Adrenal gland (tissue), 5 donors: ENCODE measurements around the gene CALCR.
"Not testable (repeated sequence)": the region's sequence is repeated elsewhere in the genome, so short reads cannot be mapped to it uniquely, and the experiment has no call there.

Experiments used
- CTCF ChIP-seq, 6 experiments: fragments of 450-650 bp in 4 of 6; fragments of 200-600 bp in 2 of 6; sonication (generic) in 1 of 6; IDR thresholded peaks; 1 replicate in 5 of 6; 2 replicates in 1 of 6; pipeline versions ENCODE4 v1.5.1 to v1.8.0; 2016 to 2021; ENCODE audit warnings: antibody characterized with exemption in 6 of 6, mild to moderate bottlenecking in 2 of 6, moderate library complexity in 1 of 6
- POLR2A ChIP-seq, 2 donors: fragments of 450-650 bp; IDR thresholded peaks; one replicate each; pipeline ENCODE4 v1.6.1; 2017; ENCODE audit warnings: antibody characterized with exemption in 2 of 2, mild to moderate bottlenecking in 2 of 2, moderate library complexity in 1 of 2
- donor health status: DM: no; HTN: no; CAD: no.

GRCh38 chr7:93591224-93592050 is 16.9 kb upstream of the CALCR start:
- not testable (repeated sequence) for TF ChIP-seq CTCF, POLR2A (IDR thresholded peaks at IDR 0.05)
